HepG2 (cell line): ENCODE results near the gene NPB. TPM values are rescaled to one million over a fixed set of nuclear protein-coding genes. Genes with fewer than 3 reads are reported as not detected.
A peak's percentile ranks its signal among the peaks of the same experiment; 100 is the strongest.

Source experiments
- ATAC-seq: fragments of 200-7000 bp; cut with Tn5 transposase; 3 replicates; pipeline ENCODE4 v1.9.1; 2020; ENCODE audit warnings: mild to moderate bottlenecking, moderate library complexity
- BruUV-seq: library from RNA; stranded (reverse); fragments of 400-500 nt; replicated peaks from 2 replicates; lab custom pipeline; 2021; lab: Mats Ljungman, UMichigan
- CTCF ChIA-PET: fragments of 300-600 bp; formaldehyde crosslinking; extraction: SDS; loops from one replicate; lab custom pipeline; 2021; ENCODE audit warnings: low total read pairs, inconsistent platforms, low intra/inter-chr PET ratio; lab: Yijun Ruan, JAX
- POLR2A ChIA-PET: fragments of 350-600 bp; sonication (Branson Sonifier 250); formaldehyde crosslinking; loops from one replicate; lab custom pipeline; 2020; ENCODE audit warnings: antibody characterized with exemption, inconsistent platforms; lab: Yijun Ruan, JAX
- DNase-seq: peaks from one replicate; pipeline ENCODE4 v3.0.0-alpha.2; 2015; ENCODE audit warnings: low spot score
- FAIRE-seq: peaks from 3 replicates; lab custom pipeline; 2011; peaks lifted over from hg19 to GRCh38; lab: Jason Lieb, UNC
- H2AFZ ChIP-seq: one replicate; pipeline ENCODE4 v1.6.1; 2011; ENCODE audit warnings: low read length, inconsistent platforms
- H3K27ac ChIP-seq: fragments of 300-600 bp; 3 replicates; pipeline ENCODE4 v1.8.0; 2011; ENCODE audit warnings: mixed run types, mild to moderate bottlenecking, mixed read lengths, low read length, inconsistent platforms; ENCODE audit not compliant: insufficient read depth; ENCODE audit errors: extremely low read length
- H3K27me3 ChIP-seq, 2 experiments: fragments of 200-600 bp in 1 of 2; 2 replicates in 1 of 2; 3 replicates in 1 of 2; pipeline versions ENCODE4 v1.6.0 to v1.8.0; 2011; ENCODE audit warnings: low read length in 2 of 2, mild to moderate bottlenecking in 2 of 2, moderate library complexity in 2 of 2, inconsistent platforms in 1 of 2; ENCODE audit not compliant: insufficient read depth in 2 of 2, control insufficient read depth in 1 of 2
- H3K36me3 ChIP-seq, 2 experiments: fragments of 200-600 bp in 1 of 2; replicated peaks in 1 of 2; 2 replicates in 1 of 2; 3 replicates in 1 of 2; pipeline versions ENCODE4 v1.5.1 to v1.8.0; 2011; ENCODE audit warnings: low read length in 2 of 2, inconsistent platforms in 1 of 2; ENCODE audit not compliant: insufficient read depth in 2 of 2, control insufficient read depth in 1 of 2
- H3K4me1 ChIP-seq: 2 replicates; pipeline ENCODE4 v1.5.1; 2012; ENCODE audit warnings: low read length, inconsistent platforms; ENCODE audit not compliant: insufficient read depth
- H3K4me2 ChIP-seq: 2 replicates; pipeline ENCODE4 v1.6.0; 2011; ENCODE audit warnings: low read depth, low read length, inconsistent platforms
- H3K4me3 ChIP-seq, 3 experiments: fragments of 200-600 bp in 1 of 3; sonication (generic), shearing (Covaris generic) in 1 of 3; replicated peaks in 1 of 3; 2 replicates each; pipeline ENCODE4 v1.5.1; 2011 to 2016; ENCODE audit warnings: low read length in 3 of 3, inconsistent platforms in 2 of 3, low read depth in 2 of 3, mild to moderate bottlenecking in 2 of 3, control low read depth in 1 of 3, mixed read lengths in 1 of 3; ENCODE audit not compliant: insufficient read depth in 1 of 3
- H3K79me2 ChIP-seq: one replicate; pipeline ENCODE4 v1.6.1; 2011; ENCODE audit warnings: low read length, inconsistent platforms; ENCODE audit not compliant: insufficient read depth
- H3K9ac ChIP-seq: 2 replicates; pipeline ENCODE4 v1.6.0; 2011; ENCODE audit warnings: mild to moderate bottlenecking, low read depth, low read length, inconsistent platforms; ENCODE audit not compliant: insufficient read depth
- H3K9me3 ChIP-seq: 2 replicates; pipeline ENCODE4 v1.5.1; 2012; ENCODE audit warnings: mild to moderate bottlenecking, low read length
- H4K20me1 ChIP-seq: 2 replicates; pipeline ENCODE4 v1.6.0; 2011; ENCODE audit warnings: inconsistent platforms, mild to moderate bottlenecking, low read length, moderate library complexity; ENCODE audit not compliant: insufficient read depth
- AGO2 ChIP-seq: fragments of 200-400 bp; formaldehyde crosslinking; optimal IDR thresholded peaks from 2 replicates; pipeline ENCODE3; 2017; ENCODE audit warnings: mild to moderate bottlenecking, low read depth, low read length, moderate library complexity
- GABPA ChIP-seq, 2 experiments: IDR thresholded peaks; 2 replicates each; pipeline ENCODE4 v1.6.1; 2011 to 2016; ENCODE audit warnings: low read depth in 2 of 2, low read length in 1 of 2, missing biosample characterization in 1 of 2, missing genetic modification characterization in 1 of 2
- MAX ChIP-seq: IDR thresholded peaks from 2 replicates; pipeline ENCODE4 v1.6.1; 2012; ENCODE audit warnings: inconsistent platforms
- NBN ChIP-seq: fragments of 450-650 bp; conservative IDR thresholded peaks from 2 replicates; pipeline ENCODE4 v1.6.1; 2017
- NR2F1 ChIP-seq, 2 experiments: fragments of 450-650 bp in 1 of 2; formaldehyde crosslinking in 1 of 2; IDR thresholded peaks; 2 replicates each; pipeline versions ENCODE4 v1.5.0 to v1.6.1; 2016 to 2020; ENCODE audit warnings: mild to moderate bottlenecking in 1 of 2, missing compliant biosample characterization in 1 of 2, missing genetic modification reagents in 1 of 2, moderate library complexity in 1 of 2
- POLR2AphosphoS2 ChIP-seq: IDR thresholded peaks from 2 replicates; pipeline ENCODE4 v1.6.1; 2011; ENCODE audit warnings: low read depth, low read length, improper control_type of control experiment
- POLR2G ChIP-seq: fragments of 200-400 bp; formaldehyde crosslinking; IDR thresholded peaks from 2 replicates; pipeline ENCODE4 v1.6.1; 2018; ENCODE audit warnings: mild to moderate bottlenecking, low read depth, low read length, moderate library complexity
- RBFOX2 ChIP-seq: fragments of 200-400 bp; formaldehyde crosslinking; IDR thresholded peaks from 2 replicates; pipeline ENCODE4 v1.6.1; 2017; ENCODE audit warnings: low read depth, mild to moderate bottlenecking, low read length
- TAF15 ChIP-seq: fragments of 200-400 bp; formaldehyde crosslinking; IDR thresholded peaks from one replicate; pipeline ENCODE4 v1.6.1; 2018; ENCODE audit warnings: mild to moderate bottlenecking, low read depth, low read length; ENCODE audit not compliant: poor library complexity, severe bottlenecking
- TCF12 ChIP-seq, 2 experiments: fragments of 450-650 bp in 1 of 2; sonication (generic) in 1 of 2; formaldehyde crosslinking in 1 of 2; IDR thresholded peaks; 2 replicates each; pipeline versions ENCODE4 v1.6.1 to v1.8.0; 2017 to 2022; ENCODE audit warnings: antibody characterized with exemption in 1 of 2, mild to moderate bottlenecking in 1 of 2, missing genetic modification reagents in 1 of 2, moderate library complexity in 1 of 2
- THAP11 ChIP-seq: IDR thresholded peaks from 2 replicates; pipeline ENCODE4 v1.6.1; 2016; ENCODE audit warnings: missing biosample characterization, missing genetic modification reagents
- U2AF1 ChIP-seq: fragments of 200-400 bp; formaldehyde crosslinking; optimal IDR thresholded peaks from 2 replicates; pipeline ENCODE3; 2017; ENCODE audit warnings: mild to moderate bottlenecking, low read depth, low read length
- WGBS: methylation state at CpG from one replicate; pipeline ENCODE4 v1.1.6; 2017; ENCODE audit warnings: low lambda C conversion rate; 5-methylcytosine and 5-hydroxymethylcytosine counted together
- in situ Hi-C: cut with HindIII; loops from 2 replicates; pipeline ENCODE4 v1.10.0; 2017; ENCODE audit warnings: low pct_unique_long_range_greater_than_20kb; ENCODE audit not compliant: extremely low pct_ligation_motif_present
- intact Hi-C: fragments of 100-400 bp; cut with micrococcal nuclease; formaldehyde crosslinking; loops from one replicate; pipeline ENCODE4 v1.10.0; 2022; ENCODE audit not compliant: unreplicated experiment
- polyA plus RNA-seq, 8 experiments: library from polyadenylated mRNA; depleted of rRNA in 3 of 8; stranded (reverse) in 7 of 8; unstranded in 1 of 8; fragments of >200 nt; fragmentation: Illumina TruSeq in 4 of 8; extraction: Trizol in 4 of 8; gene quantifications; 2 replicates each; pipeline versions ENCODE4 v1.2.1 to v1.2.3, GENCODE V29; 2011 to 2016; ENCODE audit warnings: low read depth in 4 of 8, missing spikeins in 1 of 8, mixed read lengths in 1 of 8; ENCODE audit not compliant: insufficient read depth in 1 of 8
- total RNA-seq, 5 experiments: library from RNA; depleted of rRNA; stranded (reverse); fragments of >200 nt; fragmentation: Illumina TruSeq; extraction: Trizol; gene quantifications; 2 replicates each; pipeline ENCODE4 v1.2.3, GENCODE V29; 2016; ENCODE audit warnings: low read depth in 1 of 5
- TF ChIP-seq, protein P1 (sequence below): sonication (generic); formaldehyde crosslinking; IDR thresholded peaks from 2 replicates; pipeline ENCODE4 v1.5.0; 2020; ENCODE audit warnings: mild to moderate bottlenecking, missing genetic modification reagents, borderline replicate concordance
- TF ChIP-seq, protein P2 (sequence below): sonication (generic); formaldehyde crosslinking; IDR thresholded peaks from 2 replicates; pipeline ENCODE4 v1.4.0; 2020; ENCODE audit warnings: missing genetic modification reagents
- TF ChIP-seq, protein P3 (sequence below): sonication (generic); formaldehyde crosslinking; IDR thresholded peaks from 2 replicates; pipeline ENCODE4 v1.4.0; 2020; ENCODE audit warnings: mild to moderate bottlenecking, missing genetic modification reagents, borderline replicate concordance

The NPB gene
- total and polyA plus RNA-seq, 2 of the 13 experiments (the other 11 are each of a cell fraction or from before 2014, with no cell fraction given), result 0.11 to 0.93 TPM

GRCh38 chr17:81905424-81905875 lies 3.4 kb downstream of the NPB start:
- H3K4me2 ChIP-seq, result no peak overlapping the region
- no peak overlapping the region for H3K27ac ChIP-seq
- H3K79me2 ChIP-seq, result peaks cover 29% of the 10 kb centered on the region
- no peak overlapping the region for H3K4me3 ChIP-seq
- no peaks in the 10 kb centered on the region for H3K9me3 ChIP-seq
- H3K4me1 ChIP-seq, result peaks cover 46% of the 10 kb centered on the region
- no TSS peak for BruUV-seq
- WGBS, result 95% methylated on average over 10 of the region's 16 CpGs
- DNase-seq (no peak), FAIRE-seq (no peak), ATAC-seq (no peak)
- H3K27me3 ChIP-seq, result no peaks in the 10 kb centered on the region
- H4K20me1 ChIP-seq, result peaks cover 14% of the 10 kb centered on the region; the same call in 1 of the 2 replicates
- ChIA-PET CTCF (no interaction called here), POLR2A (interaction anchor here (0.9 to 1.5 kb wide), 2 partner anchors 13 to 21 kb away, joined by 3 read pairs; partner anchors contain the start of genes ALYREF and ANAPC11)
- intact Hi-C loops (no loop called here), in situ Hi-C loops (no loop called here)
- no peak overlapping the region for H3K9ac ChIP-seq
- no peak overlapping the region for H2AFZ ChIP-seq
- peaks cover 47 to 57% of the 10 kb centered on the region in 2 experiments for H3K36me3 ChIP-seq
- TF ChIP-seq NBN (no peak), POLR2G (peak; percentile 19; the same call in 1 of the 2 replicates), POLR2AphosphoS2 (0 out of 2 replicates have a peak, but pooled peaks have one; percentile 42), MAX (peak; percentile 11; the same call in 1 of the 2 replicates), THAP11 (CRISPR knock-in tag) (no peak), RBFOX2 (peak; percentile 51; the same call in 1 of the 2 replicates), TAF15 (no peak), U2AF1 (no peak), NR2F1 (CRISPR knock-in tag; IDR thresholded peaks at IDR 0.05) (no peak), GABPA (IDR thresholded peaks at IDR 0.05; ENCODE audit: low read depth, low read length) (no peak), GABPA (CRISPR knock-in tag; IDR thresholded peaks at IDR 0.05; ENCODE audit: low read depth) (no peak), AGO2 (peak; percentile 7), TCF12 (IDR thresholded peaks at IDR 0.05) (no peak), TCF12 (CRISPR knock-in tag; IDR thresholded peaks at IDR 0.05) (no peak)
- TF ChIP-seq, protein P1, sequence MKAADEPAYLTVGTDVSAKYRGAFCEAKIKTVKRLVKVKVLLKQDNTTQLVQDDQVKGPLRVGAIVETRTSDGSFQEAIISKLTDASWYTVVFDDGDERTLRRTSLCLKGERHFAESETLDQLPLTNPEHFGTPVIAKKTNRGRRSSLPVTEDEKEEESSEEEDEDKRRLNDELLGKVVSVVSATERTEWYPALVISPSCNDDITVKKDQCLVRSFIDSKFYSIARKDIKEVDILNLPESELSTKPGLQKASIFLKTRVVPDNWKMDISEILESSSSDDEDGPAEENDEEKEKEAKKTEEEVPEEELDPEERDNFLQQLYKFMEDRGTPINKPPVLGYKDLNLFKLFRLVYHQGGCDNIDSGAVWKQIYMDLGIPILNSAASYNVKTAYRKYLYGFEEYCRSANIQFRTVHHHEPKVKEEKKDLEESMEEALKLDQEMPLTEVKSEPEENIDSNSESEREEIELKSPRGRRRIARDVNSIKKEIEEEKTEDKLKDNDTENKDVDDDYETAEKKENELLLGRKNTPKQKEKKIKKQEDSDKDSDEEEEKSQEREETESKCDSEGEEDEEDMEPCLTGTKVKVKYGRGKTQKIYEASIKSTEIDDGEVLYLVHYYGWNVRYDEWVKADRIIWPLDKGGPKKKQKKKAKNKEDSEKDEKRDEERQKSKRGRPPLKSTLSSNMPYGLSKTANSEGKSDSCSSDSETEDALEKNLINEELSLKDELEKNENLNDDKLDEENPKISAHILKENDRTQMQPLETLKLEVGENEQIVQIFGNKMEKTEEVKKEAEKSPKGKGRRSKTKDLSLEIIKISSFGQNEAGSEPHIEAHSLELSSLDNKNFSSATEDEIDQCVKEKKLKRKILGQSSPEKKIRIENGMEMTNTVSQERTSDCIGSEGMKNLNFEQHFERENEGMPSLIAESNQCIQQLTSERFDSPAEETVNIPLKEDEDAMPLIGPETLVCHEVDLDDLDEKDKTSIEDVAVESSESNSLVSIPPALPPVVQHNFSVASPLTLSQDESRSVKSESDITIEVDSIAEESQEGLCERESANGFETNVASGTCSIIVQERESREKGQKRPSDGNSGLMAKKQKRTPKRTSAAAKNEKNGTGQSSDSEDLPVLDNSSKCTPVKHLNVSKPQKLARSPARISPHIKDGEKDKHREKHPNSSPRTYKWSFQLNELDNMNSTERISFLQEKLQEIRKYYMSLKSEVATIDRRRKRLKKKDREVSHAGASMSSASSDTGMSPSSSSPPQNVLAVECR (CRISPR knock-in tag), result peak; percentile 25; the same call in 1 of the 2 replicates
- TF ChIP-seq, protein P2, sequence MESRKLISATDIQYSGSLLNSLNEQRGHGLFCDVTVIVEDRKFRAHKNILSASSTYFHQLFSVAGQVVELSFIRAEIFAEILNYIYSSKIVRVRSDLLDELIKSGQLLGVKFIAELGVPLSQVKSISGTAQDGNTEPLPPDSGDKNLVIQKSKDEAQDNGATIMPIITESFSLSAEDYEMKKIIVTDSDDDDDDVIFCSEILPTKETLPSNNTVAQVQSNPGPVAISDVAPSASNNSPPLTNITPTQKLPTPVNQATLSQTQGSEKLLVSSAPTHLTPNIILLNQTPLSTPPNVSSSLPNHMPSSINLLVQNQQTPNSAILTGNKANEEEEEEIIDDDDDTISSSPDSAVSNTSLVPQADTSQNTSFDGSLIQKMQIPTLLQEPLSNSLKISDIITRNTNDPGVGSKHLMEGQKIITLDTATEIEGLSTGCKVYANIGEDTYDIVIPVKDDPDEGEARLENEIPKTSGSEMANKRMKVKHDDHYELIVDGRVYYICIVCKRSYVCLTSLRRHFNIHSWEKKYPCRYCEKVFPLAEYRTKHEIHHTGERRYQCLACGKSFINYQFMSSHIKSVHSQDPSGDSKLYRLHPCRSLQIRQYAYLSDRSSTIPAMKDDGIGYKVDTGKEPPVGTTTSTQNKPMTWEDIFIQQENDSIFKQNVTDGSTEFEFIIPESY (CRISPR knock-in tag), result peak; percentile 55; the same call in 1 of the 2 replicates
- TF ChIP-seq, protein P3, sequence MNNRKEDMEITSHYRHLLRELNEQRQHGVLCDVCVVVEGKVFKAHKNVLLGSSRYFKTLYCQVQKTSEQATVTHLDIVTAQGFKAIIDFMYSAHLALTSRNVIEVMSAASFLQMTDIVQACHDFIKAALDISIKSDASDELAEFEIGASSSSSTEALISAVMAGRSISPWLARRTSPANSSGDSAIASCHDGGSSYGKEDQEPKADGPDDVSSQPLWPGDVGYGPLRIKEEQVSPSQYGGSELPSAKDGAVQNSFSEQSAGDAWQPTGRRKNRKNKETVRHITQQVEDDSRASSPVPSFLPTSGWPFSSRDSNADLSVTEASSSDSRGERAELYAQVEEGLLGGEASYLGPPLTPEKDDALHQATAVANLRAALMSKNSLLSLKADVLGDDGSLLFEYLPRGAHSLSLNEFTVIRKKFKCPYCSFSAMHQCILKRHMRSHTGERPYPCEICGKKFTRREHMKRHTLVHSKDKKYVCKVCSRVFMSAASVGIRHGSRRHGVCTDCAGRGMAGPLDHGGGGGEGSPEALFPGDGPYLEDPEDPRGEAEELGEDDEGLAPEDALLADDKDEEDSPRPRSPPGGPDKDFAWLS, result no peak
